Nucleus accumbens (tissue), 56 donors: ENCODE data around the gene COL6A1.
"Not testable (repeated sequence)": the region's sequence is repeated elsewhere in the genome, so short reads cannot be mapped to it uniquely, and the experiment has no call there.

ENCODE experiments used
- DNase-seq, 56 donors: peaks; one replicate each; lab custom pipeline; 2025; lab: John Stamatoyannopoulos, UW

COL6A1 gene

DNA sequence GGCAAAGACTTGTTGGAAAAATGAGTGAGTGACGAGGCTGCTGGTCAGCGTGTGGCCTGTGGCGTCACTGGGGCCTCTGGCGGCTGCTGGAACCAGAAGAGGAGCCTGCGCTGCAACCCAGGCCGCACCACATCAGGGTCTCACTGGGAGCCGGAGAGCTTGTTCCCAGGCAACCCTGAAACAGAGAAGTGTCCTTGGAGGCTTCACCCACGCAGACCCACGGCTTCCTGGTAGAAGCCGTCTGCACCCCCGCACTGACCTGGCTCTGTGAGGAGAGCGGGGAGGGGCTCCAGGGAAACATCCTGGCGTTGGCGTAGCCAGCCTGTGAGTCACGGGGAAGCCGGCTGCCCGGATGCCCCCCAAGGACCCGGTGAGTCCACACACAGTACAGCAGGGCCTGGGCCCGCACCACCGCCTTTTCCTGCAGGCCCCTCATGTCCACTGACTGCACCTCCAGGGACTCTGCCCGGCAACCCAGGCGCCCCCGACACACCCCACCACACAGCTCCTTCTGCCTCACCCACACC lies 57.4 kb downstream of the COL6A1 start:
- no peak for DNase-seq

DNA sequence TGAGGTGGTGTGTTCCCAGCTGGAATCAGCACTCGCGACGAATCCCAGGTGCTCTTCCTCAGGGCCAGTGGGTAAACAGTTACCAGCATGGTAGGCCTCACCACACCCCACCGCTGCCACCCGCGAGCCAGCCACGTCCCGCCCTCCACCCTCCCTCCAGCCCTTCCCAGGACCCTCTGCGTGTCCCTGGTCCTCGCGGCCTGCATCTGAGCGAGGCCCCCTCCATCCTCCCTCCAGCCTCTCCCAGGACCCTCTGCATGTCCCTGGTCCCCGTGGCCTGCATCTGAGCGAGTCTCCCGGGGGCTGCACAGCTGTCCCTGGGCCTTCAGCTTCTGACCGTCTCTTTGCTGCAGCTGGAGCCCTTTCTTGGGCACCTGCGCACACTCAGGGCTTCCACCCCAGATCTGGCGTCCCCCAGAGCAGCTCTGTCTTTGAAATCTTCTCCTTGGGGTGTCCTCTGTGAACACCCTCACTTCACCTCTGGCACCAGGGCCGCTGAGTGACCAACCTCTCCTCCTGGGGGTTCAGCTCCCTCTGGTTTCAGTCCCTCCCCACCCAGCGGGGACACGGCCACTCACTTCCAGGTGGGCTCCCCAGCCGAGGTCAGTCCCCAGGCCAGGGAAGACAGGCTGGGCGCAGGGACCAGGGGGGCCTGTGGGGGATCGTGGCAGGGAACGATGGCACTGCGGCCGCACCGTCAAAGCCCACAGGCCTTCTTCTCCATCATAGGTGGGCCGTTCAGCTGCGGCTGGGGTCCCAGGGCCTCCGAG lies 58.5 kb downstream of the COL6A1 start:
- DNase-seq: no peak

DNA sequence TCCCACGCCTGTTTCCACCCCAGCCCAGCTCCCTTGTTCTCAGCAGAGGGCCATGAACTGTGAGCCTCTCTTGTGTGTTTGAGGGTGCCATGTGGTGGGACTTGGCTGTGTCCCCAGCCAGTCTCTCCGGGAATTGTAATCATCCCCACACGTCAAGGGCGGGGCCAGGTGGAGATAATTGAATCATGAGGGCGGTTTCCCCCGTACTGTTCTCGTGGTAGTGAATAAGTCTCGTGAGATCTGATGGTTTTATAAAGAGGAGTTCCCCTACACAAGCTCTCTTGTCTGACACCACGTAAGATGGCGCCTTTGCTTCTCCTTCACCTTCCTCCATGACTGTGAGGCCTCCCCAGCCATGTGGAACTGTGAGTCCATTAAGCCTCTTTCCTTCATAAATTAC lies 59.1 kb downstream of the COL6A1 start:
- DNase-seq: no peak

DNA sequence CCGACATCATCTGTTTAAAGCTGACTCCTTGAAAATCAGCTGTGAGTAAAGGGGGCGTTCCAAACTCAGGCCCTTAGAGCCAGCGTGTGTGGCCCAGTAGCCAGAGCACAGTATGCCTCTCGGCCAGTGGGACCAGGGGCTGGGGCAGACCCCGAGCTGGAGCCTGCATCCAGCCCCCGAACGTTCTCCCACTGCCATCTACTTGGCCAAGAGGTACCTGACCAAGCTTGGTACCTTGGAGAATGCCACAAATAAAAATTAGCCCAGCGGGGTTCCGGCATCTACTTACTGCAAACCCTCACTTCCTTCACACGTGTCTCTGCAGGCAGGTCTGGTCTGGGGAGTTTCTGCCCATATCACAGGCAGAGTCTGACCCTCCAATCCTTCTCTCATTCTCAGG lies 59.6 kb downstream of the COL6A1 start:
- no peak for DNase-seq

DNA sequence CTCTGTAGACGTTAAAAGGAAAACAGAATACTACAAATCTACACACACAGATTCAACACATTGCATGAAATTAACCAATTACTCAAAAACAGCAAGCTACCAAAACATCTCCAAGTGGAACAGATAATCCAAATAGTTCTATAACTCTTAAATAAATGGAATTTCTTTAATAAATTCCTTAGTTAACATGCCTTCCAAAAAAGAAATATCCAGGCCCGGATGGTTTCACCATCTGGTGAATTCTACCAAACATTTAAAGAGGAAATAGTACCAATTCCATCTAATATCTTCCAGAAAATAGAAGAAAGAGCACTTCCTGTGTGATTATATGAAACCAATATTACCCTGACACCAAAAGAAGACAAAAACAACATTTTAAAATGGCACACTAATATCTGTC lies 63.6 kb downstream of the COL6A1 start:
- DNase-seq: no peak

DNA sequence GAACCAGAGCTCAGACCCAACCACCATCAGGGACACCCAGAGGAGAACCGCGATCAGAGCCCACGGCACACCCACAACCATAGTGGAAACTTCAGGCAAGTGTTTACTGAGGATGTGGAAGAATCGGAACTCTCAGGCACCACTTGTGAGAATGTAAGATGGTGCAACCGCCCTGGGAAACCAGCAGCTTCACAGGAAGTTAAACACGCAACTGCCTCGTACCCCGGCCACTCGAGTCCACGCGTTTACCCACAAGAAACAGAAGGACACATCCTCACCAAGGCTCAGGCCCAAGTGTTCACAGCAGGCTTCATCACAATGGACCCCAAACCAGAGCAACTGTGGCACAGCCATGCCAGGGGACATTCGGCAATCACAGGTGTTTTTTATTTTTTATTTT lies 64.9 kb downstream of the COL6A1 start:
- no peak for DNase-seq

DNA sequence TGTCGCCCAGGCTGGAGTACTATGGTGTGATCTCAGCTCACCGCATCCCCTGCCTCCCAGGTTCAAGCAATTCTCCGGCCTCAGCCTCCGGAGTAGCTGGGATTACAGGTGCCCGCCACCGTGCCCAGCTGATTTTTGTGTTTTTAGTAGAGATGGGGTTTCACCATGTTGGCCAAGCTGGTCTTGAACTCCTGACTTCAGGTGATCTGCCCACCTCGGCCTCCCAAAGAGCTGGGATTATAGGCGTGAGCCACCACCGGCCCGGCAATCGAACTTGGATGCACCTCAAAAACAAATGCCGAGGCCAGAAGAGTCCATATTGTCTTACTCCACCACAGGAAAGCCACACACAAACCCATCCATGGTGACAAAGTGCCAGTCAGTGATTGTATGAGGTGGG lies 65.3 kb downstream of the COL6A1 start:
- not testable (repeated sequence) for DNase-seq

DNA sequence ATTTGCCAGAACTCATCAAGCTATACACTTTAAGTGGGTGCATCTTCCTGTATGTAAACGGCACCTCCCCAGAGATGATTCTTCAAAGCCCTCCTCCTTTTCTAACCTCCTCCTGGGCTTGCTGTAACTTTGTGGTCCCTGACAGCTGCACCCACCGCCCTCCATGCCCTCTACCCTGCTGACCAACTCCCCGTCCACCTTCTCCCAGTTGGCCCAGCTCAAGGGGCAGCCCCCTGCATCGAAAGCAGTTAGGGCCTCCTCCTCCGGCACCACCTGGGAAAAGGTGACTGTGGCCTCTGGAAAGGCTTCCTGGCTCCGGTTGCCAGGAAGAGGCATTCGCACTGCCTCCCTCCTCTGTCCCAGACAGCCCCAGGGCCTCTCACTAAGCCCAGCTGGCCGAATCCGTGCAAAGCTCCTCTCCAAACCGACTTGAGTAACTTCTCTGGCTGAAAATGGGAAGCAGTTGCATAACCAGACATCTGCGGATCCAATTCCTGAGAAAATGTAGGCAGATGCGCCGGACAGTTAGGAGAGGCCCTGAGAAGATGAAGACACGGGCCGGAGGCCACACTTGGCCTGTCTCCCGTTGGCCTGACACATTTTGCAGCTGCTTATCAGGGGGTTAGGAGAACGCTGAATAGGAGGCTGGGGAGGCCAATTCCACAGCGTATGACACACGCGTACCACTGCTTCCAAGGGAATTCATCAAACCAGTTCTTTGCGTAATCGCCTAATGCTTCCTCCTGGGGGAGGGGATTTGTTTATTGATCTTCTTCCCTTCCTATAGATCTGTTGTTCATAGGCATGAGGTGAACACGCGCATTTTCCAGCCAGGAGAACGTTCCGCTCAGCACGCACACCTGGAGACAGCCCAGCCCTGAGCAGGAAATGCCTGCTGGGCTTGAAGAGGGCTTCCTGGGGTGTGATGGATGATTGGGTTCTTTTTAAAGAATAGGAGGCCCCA lies 67.6 kb downstream of the COL6A1 start:
- DNase-seq: no peak

DNA sequence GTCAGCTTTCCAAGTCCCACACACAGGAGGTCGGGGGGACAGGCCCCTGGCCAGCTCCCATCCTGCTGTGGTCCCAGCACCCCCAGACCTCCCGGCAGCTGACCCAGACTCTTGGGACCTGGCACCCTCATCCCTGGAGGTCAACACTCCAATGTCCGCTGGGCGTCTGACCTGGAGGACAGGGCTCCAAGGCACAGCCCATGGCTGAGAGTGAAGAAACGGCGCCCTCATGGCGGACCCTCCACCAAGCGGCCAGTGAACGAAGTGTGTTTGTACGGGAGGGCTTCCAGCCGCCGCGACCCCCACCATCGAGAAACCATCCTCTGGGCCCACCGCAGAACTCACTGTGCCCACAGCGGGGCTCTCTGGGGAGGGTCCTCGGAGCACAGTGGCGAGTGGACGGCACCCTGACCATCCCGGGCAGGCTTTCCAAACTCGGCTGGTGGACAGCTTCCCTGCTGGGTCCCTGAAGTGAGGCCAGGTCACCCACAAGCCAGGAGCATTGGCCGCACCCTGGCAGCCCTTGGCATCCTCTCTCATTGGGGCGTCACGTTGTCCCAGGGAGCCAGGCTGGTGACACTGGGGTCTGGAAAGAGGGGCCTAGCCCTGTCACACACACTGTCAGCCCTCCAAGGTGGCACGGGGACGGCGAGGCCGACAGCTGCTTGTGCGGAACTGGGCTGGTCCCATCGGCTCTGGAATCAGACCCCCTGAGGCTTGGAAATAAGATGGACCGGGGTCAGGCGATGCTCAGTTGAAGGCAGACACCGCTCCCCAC lies 68.5 kb downstream of the COL6A1 start:
- no peak for DNase-seq

DNA sequence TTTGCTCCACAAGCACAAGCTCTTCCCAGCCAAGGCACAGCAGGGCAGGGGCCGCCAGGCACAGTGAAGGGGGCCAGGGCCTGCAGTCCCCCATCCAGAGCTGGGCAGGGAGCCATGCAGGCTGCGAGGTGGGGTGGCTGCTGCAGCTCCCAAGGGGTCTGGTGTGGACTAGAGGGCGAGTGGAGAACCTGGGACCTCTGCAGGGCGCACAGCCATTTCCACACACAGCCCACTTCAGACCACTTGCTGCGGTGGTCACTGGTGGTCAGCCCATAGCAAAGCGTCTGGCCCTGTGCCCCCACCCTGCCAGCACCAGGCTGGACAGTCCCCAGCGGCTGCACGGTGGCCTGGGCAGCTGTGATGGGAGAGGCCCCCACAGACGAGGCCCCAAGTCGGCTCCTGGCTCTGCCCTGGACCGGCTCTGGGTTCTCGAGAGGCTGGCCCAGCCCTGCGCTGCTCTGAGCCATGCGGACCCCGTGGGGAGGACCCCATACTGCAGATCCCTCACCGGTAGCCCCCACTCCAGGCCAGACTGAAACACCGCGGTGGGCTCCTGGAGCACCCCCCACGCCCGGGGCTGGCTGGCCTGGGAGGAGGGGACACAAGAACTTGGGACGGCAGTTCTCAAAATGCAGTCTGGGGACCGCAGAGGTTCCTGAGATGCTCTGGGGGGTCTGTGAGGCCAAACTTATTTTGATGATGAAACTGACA lies 69.3 kb downstream of the COL6A1 start:
- no peak for DNase-seq

DNA sequence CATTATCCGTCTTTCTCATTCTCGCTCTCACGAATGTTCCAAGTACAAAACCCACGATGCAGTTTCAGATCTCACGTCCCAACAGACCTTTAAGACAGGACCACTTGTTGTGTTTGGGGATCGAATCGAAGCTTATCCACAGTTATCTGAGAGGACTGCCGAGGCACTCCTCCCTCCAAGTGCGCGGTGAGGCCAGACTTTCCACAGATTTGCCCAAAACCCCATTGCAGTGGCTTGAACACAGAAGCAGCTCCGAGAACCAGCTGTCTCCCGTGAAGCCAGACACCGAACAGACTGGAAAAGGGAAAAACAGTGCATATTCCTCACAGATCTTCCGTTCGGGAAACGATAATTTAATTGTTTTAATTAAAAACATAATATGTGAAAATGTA lies 69.8 kb downstream of the COL6A1 start:
- DNase-seq: no peak

DNA sequence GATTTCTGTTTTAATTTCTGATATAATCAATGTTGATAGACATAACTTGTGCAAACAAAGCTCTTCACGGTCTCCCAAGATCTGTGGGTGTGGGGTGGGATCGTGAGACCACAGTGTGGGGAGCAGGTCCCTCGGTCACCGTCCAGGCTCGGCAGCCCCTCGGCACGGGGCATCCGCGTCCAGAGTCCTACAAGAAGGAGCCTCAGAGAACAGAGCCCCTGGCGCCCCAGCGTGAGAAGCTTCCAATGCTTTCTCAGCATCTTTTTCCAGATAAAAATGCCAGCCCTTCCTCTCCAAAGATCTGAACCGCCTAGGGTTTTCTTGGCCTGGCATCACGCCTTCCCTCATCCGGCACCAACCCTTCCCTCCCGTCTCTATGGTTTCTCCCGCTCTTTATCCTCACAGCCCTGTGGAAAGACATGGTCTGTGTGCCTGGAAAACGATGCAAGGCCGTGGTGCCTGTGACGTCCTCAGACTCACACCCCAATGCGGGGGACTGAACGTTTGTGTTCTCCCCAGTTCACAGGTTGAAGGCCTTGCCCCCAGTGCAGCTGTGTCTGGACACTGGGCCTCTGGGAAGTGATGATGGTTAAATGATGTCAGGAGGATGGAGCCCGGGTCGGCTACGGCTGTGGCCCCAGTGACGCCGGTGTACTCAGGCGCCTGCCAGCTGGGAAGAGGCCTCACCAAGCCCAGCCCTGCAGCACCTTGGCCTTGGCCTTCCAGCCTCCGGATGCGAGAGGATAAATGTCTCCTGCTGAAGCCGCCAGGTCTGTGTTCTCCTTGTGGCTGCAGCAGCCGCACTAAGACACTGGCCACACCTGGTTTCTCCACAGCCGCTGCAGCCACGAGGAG lies 70.5 kb downstream of the COL6A1 start:
- DNase-seq: no peak

DNA sequence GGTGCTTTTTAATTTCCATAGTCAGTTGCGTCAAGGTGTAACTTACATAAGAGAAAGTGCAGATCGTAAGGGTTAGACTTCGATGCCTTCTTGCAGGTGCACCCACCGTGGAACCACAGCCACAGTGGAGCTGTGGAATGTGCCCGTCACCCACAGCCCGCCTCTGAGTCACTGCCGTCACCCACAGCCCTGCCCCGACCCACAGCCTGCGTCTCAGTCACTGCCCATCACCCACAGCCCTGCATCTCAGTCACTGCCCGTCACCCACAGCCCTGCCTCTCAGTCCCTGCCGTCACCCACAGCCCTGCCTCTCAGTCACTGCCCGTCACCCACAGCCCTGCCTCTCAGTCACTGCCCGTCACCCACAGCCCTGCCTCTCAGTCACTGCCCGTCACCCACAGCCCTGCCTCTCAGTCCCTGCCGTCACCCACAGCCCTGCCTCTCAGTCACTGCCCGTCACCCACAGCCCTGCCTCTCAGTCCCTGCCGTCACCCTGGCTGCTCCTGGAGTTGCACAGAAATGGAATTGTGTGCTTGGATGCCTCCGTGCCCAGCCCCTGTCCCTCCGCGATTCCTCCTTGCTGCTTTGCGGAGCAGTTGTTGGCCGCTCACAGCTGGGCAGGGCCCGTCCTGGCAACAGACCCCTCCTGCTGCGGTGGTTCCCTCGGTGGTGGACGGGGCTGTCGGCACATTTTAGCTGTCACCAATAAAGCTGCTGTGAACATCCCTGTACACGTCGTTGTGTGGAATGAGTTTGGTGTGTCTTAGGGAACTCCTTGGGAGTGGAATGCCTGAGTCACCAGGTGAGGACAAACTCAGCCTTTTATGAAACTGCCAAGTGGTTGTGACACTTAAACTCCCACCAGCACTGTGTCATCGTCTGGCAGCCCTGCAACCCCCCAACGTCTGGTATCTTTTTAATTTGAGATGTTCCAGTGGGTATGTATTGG lies 71.4 kb downstream of the COL6A1 start:
- DNase-seq: peak in 15 of 56 donors; percentile 3 to 52 (median 21)

DNA sequence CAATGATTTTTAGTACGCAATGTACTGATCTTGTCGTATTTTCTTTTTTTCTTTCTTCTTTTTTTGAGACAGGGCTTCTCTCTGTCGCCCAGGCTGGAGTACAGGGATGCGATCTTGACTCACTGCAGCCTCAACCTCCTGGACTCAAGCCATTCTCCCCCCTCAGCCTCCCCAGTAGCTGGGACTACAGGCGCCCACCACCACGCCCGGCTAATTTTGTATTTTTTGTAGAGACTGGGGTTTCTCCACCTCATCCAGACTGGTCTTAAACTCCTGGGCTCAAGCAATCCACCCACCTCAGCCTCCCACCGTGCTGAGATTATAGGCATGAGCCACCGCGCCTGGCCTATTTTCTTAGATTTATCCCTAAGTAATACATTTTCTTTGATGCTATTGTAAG lies 72.5 kb downstream of the COL6A1 start:
- DNase-seq: no peak

DNA sequence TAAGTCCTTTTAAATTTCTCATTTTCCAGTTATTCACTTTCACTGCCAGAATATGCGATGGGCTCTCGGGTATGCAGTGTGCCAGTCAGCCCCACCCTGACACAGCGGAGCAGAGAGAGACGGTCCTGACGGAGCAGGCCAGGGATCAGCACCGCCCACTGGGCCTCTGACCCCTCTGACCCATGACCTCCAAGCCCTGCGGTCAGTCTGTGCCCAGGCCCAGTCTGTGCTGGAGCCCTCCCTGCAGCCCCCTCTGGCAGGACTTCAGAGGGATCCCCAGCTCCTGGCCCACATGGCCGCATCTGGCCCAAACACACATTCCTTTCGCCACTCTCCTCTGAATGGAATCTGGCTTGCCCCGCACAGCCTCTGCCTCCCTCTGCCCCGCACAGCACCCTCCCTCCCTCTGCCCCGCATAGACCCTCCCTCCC lies 72.9 kb downstream of the COL6A1 start:
- no peak for DNase-seq
